ENCODE results near the gene ZNF606.

The ZNF606 gene

DNA sequence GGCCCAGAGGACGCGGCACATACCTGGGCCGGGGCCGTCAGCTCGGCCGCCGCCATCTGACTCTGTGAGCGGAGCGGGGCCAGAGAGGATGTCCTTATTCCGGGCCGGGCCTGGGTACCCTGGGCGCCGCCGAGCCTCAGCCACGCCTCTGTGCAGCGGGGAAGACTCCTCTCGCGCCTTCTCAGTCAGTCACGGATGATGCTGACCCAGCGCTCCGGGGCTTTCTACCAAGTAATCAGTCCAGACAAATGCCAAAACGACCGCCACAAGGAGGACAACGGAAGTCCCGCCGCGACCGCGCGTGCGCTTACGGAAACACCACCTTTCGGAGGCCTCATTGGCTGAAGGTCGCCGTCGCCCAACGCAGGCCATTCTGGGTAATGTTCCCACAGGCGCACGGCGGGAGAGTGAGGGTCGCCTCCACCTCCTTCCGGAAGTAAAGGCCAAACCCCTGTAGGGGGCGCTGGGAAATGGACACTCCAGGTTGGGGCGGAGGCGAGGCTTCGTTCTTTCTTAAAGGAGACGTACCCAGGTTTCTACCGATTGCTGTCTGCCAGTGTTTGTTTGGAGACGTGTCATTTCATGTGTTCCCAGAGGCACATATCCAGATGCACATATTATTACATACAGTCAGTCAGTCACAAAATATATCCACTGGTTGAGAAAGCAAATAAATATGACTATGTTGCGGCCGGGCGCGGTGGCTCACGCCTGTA is 55.0 kb downstream of the ZNF606 start, which contains the start of gene ZNF256:
ZNF256 (minus strand) TSS at position 288 of the 716 bp plus-strand sequence; CDS start at position 56, 232 bp downstream.
- no peak for TF ChIP-seq SIN3A (IDR thresholded peaks at IDR 0.05; ENCODE audit: borderline replicate concordance, insufficient read depth, low read length)
- peak; percentile 76 for TF ChIP-seq POLR2AphosphoS5 (IDR thresholded peaks at IDR 0.05; ENCODE audit: low read depth, low read length)
- 0 out of 2 replicates have a peak, but pooled peaks have one; percentile 20 for TF ChIP-seq TAF1 (IDR thresholded peaks at IDR 0.05; ENCODE audit: borderline replicate concordance, insufficient read depth, low read length)
- TF ChIP-seq FOXP2 (optimal IDR thresholded peaks at IDR 0.05; ENCODE audit: borderline replicate concordance, extremely low read depth, extremely low read length, insufficient read depth), result peak; percentile 63
- TF ChIP-seq, protein P1, sequence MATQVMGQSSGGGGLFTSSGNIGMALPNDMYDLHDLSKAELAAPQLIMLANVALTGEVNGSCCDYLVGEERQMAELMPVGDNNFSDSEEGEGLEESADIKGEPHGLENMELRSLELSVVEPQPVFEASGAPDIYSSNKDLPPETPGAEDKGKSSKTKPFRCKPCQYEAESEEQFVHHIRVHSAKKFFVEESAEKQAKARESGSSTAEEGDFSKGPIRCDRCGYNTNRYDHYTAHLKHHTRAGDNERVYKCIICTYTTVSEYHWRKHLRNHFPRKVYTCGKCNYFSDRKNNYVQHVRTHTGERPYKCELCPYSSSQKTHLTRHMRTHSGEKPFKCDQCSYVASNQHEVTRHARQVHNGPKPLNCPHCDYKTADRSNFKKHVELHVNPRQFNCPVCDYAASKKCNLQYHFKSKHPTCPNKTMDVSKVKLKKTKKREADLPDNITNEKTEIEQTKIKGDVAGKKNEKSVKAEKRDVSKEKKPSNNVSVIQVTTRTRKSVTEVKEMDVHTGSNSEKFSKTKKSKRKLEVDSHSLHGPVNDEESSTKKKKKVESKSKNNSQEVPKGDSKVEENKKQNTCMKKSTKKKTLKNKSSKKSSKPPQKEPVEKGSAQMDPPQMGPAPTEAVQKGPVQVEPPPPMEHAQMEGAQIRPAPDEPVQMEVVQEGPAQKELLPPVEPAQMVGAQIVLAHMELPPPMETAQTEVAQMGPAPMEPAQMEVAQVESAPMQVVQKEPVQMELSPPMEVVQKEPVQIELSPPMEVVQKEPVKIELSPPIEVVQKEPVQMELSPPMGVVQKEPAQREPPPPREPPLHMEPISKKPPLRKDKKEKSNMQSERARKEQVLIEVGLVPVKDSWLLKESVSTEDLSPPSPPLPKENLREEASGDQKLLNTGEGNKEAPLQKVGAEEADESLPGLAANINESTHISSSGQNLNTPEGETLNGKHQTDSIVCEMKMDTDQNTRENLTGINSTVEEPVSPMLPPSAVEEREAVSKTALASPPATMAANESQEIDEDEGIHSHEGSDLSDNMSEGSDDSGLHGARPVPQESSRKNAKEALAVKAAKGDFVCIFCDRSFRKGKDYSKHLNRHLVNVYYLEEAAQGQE (IDR thresholded peaks at IDR 0.05; ENCODE audit: insufficient read depth in 1 of 2, low read depth in 2 of 2, low read length in 2 of 2), result no peak

DNA sequence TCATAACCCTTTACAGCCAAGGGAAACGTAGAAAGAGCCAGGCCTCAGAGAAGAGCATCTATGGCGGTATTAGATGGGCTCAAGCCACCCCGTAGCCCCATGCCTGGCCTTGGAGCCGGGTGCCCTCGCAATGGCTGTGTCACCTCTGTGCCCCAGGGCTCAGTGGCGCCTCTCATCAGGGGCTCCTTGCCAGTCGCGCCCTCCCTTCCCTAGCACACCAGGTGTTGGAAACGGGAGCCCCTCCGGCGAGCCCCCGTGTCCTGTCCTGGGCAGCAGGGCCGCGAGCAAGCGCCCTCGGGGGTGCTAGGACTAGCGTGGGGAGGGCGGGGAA is 55.6 kb downstream of the ZNF606 start:
- TF ChIP-seq, protein P1 (IDR thresholded peaks at IDR 0.05; ENCODE audit: insufficient read depth in 1 of 2, low read depth in 2 of 2, low read length in 2 of 2), result no peak
- TF ChIP-seq POLR2AphosphoS5 (IDR thresholded peaks at IDR 0.05; ENCODE audit: low read depth, low read length) (no peak), SIN3A (IDR thresholded peaks at IDR 0.05; ENCODE audit: borderline replicate concordance, insufficient read depth, low read length) (no peak), TAF1 (IDR thresholded peaks at IDR 0.05; ENCODE audit: borderline replicate concordance, insufficient read depth, low read length) (no peak), FOXP2 (optimal IDR thresholded peaks at IDR 0.05; ENCODE audit: borderline replicate concordance, extremely low read depth, extremely low read length, insufficient read depth) (no peak)

DNA sequence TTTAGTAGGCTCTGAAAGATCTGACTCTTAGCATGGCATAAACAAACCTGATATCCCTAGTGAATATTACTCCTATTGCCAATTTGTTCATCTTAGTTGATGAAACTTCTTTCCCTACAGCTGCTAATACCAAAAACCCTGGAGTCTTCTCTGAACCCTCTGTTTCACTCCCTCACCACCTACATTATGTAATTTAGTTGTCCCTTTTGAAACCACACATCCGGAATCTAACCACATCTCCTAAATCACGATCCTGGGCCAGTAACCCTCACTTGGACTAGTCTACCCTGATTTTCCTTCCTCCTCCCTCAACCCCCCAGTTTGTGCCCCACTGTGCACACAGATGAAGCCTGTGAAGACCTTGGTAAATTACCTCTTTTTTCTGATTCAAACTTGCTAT is 56.3 kb downstream of the ZNF606 start:
- TF ChIP-seq TAF1 (IDR thresholded peaks at IDR 0.05; ENCODE audit: borderline replicate concordance, insufficient read depth, low read length) (no peak), FOXP2 (optimal IDR thresholded peaks at IDR 0.05; ENCODE audit: borderline replicate concordance, extremely low read depth, extremely low read length, insufficient read depth) (no peak), POLR2AphosphoS5 (IDR thresholded peaks at IDR 0.05; ENCODE audit: low read depth, low read length) (no peak), SIN3A (IDR thresholded peaks at IDR 0.05; ENCODE audit: borderline replicate concordance, insufficient read depth, low read length) (no peak)
- TF ChIP-seq, protein P1 (IDR thresholded peaks at IDR 0.05; ENCODE audit: insufficient read depth in 1 of 2, low read depth in 2 of 2, low read length in 2 of 2), result no peak

DNA sequence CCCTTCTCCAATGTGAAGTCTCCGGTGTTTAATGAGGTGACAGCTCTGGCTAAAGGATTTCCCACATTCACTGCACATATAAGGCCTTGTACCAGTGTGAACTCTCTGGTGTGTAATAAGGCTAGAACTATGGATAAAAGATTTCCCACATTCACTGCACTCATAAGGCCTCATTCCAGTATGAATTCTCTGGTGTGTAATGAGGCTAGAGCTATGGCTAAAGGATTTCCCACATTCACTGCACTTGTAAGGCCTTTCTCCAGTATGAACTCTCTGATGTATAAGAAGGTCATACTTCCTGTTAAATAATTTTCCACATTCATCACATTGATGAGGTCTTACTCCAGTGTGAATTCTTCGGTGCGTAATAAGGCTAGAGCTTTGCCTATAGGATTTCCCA is 61.0 kb downstream of the ZNF606 start:
- TF ChIP-seq FOXP2 (optimal IDR thresholded peaks at IDR 0.05; ENCODE audit: borderline replicate concordance, extremely low read depth, extremely low read length, insufficient read depth) (no peak), TAF1 (IDR thresholded peaks at IDR 0.05; ENCODE audit: borderline replicate concordance, insufficient read depth, low read length) (no peak), SIN3A (IDR thresholded peaks at IDR 0.05; ENCODE audit: borderline replicate concordance, insufficient read depth, low read length) (no peak), POLR2AphosphoS5 (IDR thresholded peaks at IDR 0.05; ENCODE audit: low read depth, low read length) (no peak)
- TF ChIP-seq, protein P1 (IDR thresholded peaks at IDR 0.05; ENCODE audit: insufficient read depth in 1 of 2, low read depth in 2 of 2, low read length in 2 of 2), result no peak

Data from PFSK-1 (cell line).